A549 (cell line): ENCODE measurements around the gene SEC14L5.

Experiments
- CBX8 ChIP-seq: fragments of 200-600 bp; sonication (generic); IDR thresholded peaks from 2 replicates; pipeline ENCODE4 v1.6.1; 2016
- CHD2 ChIP-seq: fragments of 150-350 bp; IDR thresholded peaks from 2 replicates; pipeline ENCODE4 v1.6.1; 2014; ENCODE audit warnings: low read length; ENCODE audit not compliant: partially characterized antibody
- CTCF ChIP-seq: fragments of >200 bp; sonication (Bioruptor Twin); formaldehyde crosslinking; IDR thresholded peaks from 3 replicates; pipeline ENCODE4 v1.5.1; 2016
- EHF ChIP-seq: fragments of 250-450 bp; sonication (Bioruptor Pico); IDR thresholded peaks from 2 replicates; pipeline ENCODE4 v1.5.0; 2020; ENCODE audit warnings: mild to moderate bottlenecking
- ELK1 ChIP-seq: fragments of 150-350 bp; IDR thresholded peaks from 2 replicates; pipeline ENCODE4 v1.6.1; 2014; ENCODE audit warnings: low read depth, mild to moderate bottlenecking, low read length
- EP300 ChIP-seq, 2 experiments: fragments of >200 bp; sonication (Bioruptor Twin); formaldehyde crosslinking; IDR thresholded peaks; 2 replicates in 1 of 2; 3 replicates in 1 of 2; pipeline ENCODE4 v1.6.1; 2016 to 2017
- KDM1A ChIP-seq: fragments of 200-600 bp; sonication (generic); IDR thresholded peaks from 2 replicates; pipeline ENCODE4 v1.6.1; 2016; ENCODE audit warnings: low read depth, mild to moderate bottlenecking
- MYC ChIP-seq: IDR thresholded peaks from 2 replicates; pipeline ENCODE4 v1.6.1; 2012; ENCODE audit warnings: mild to moderate bottlenecking, inconsistent platforms, low read length, improper control_type of control experiment, borderline replicate concordance
- POLR2A ChIP-seq: IDR thresholded peaks from 2 replicates; pipeline ENCODE4 v1.6.1; 2012; ENCODE audit warnings: mild to moderate bottlenecking, low read length
- RNF2 ChIP-seq: fragments of 200-600 bp; sonication (generic); IDR thresholded peaks from 2 replicates; pipeline ENCODE4 v1.6.1; 2016; ENCODE audit warnings: low read depth, mild to moderate bottlenecking, antibody characterized with exemption, moderate library complexity, borderline replicate concordance

- TF ChIP-seq CTCF (no peak), EHF (CRISPR knock-in tag) (no peak), KDM1A (no peak), EP300 (IDR thresholded peaks at IDR 0.05) (no peak), CBX8 (no peak), MYC (no peak), CHD2 (no peak), ELK1 (no peak), POLR2A (no peak), RNF2 (no peak)
Observed at GRCh38 chr16:5008311-5008731, 50.2 kb downstream of the SEC14L5 start.
